Measurements from ENCODE around the gene NCK1. TPM values are rescaled to one million over a fixed set of nuclear protein-coding genes. Genes with fewer than 3 reads are reported as not detected.

Gene NCK1
- total RNA-seq, 2 experiments from 2014 or later = 24.9 to 38.1 TPM

DNA sequence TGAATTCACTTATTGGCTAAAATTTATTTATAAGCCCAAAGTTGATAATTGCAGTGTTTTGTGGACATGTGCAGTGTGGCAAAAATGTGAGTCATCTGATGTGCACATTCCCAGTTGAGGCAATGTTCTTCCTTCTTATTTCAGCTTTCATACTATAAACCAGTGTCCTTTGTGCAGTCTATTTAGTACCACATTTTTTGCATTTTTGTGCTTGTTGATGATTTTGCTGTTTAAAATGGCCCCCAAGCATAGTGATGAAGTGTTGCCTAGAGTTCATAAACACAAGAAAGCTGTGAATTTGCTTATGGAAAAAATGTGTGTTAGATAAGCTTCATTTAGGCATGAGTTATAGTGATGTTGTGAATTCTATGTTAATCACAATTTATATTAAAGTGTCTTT lies 76.3 kb downstream of the NCK1 start:
- Histone ChIP-seq H3K79me2 (ENCODE audit: insufficient read depth, low read depth, low read length) (peaks cover 76% of the 10 kb centered on the region), H4K20me1 (ENCODE audit: insufficient read depth, low read length) (no peaks in the 10 kb centered on the region), H3K4me2 (ENCODE audit: low read length) (no peak overlapping the region), H3K36me3 (ENCODE audit: insufficient read depth, low read length) (peaks cover 48% of the 10 kb centered on the region), H2AFZ (ENCODE audit: low read length) (no peak overlapping the region), H3K9me3 (ENCODE audit: low read length) (peaks cover 16% of the 10 kb centered on the region), H3K4me3 (ENCODE audit: low read depth, low read length, poor library complexity, severe bottlenecking) (no peak overlapping the region), H3K4me1 (ENCODE audit: insufficient read depth, low read length, poor library complexity, severe bottlenecking) (peaks cover 29% of the 10 kb centered on the region), H3K27ac (ENCODE audit: low read depth, low read length, poor library complexity, severe bottlenecking) (no peak overlapping the region), H3K9me2 (ENCODE audit: insufficient read depth, low read length) (no peaks in the 10 kb centered on the region; the same call in 1 of the 2 replicates)
- no TSS peak for BruUV-seq (replicated peaks)
- intact Hi-C loops (cut with micrococcal nuclease; ENCODE audit: unreplicated experiment) = loop anchor here (5.0 kb wide), 1 partner anchor 76 kb away; the partner anchor contains the start of gene NCK1
- DNase-seq (ENCODE audit: low spot score) = no peak
- CTCF ChIA-PET (ENCODE audit: unreplicated experiment) = no interaction called here
- POLR2A ChIA-PET = interaction anchor here (1.0 to 1.6 kb wide), 3 partner anchors 9 to 76 kb away, joined by 3 to 5 read pairs (median 3); partner anchors contain the start of gene NCK1
- no peak for TF ChIP-seq EZH2phosphoT487 (IDR thresholded peaks at IDR 0.05; ENCODE audit: borderline replicate concordance, low read depth, low read length)
- TF ChIP-seq, protein P1, sequence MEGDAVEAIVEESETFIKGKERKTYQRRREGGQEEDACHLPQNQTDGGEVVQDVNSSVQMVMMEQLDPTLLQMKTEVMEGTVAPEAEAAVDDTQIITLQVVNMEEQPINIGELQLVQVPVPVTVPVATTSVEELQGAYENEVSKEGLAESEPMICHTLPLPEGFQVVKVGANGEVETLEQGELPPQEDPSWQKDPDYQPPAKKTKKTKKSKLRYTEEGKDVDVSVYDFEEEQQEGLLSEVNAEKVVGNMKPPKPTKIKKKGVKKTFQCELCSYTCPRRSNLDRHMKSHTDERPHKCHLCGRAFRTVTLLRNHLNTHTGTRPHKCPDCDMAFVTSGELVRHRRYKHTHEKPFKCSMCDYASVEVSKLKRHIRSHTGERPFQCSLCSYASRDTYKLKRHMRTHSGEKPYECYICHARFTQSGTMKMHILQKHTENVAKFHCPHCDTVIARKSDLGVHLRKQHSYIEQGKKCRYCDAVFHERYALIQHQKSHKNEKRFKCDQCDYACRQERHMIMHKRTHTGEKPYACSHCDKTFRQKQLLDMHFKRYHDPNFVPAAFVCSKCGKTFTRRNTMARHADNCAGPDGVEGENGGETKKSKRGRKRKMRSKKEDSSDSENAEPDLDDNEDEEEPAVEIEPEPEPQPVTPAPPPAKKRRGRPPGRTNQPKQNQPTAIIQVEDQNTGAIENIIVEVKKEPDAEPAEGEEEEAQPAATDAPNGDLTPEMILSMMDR (conservative IDR thresholded peaks at IDR 0.05; ENCODE audit: low read length) = no peak

GRCh38 chr3:136939489-136939888 lies 77.5 kb downstream of the NCK1 start:
- Histone ChIP-seq H3K79me2 (ENCODE audit: insufficient read depth, low read depth, low read length) (peaks cover 81% of the 10 kb centered on the region), H3K27ac (ENCODE audit: low read depth, low read length, poor library complexity, severe bottlenecking) (no peak overlapping the region), H3K36me3 (ENCODE audit: insufficient read depth, low read length) (peaks cover 36% of the 10 kb centered on the region), H3K4me2 (ENCODE audit: low read length) (no peak overlapping the region), H3K9me2 (ENCODE audit: insufficient read depth, low read length) (no peaks in the 10 kb centered on the region; the same call in 1 of the 2 replicates), H3K4me3 (ENCODE audit: low read depth, low read length, poor library complexity, severe bottlenecking) (no peak overlapping the region), H3K4me1 (ENCODE audit: insufficient read depth, low read length, poor library complexity, severe bottlenecking) (peaks cover 29% of the 10 kb centered on the region), H2AFZ (ENCODE audit: low read length) (no peak overlapping the region), H3K9me3 (ENCODE audit: low read length) (peaks cover 16% of the 10 kb centered on the region), H4K20me1 (ENCODE audit: insufficient read depth, low read length) (no peaks in the 10 kb centered on the region)
- intact Hi-C loops (cut with micrococcal nuclease; ENCODE audit: unreplicated experiment) = loop anchor here (5.0 kb wide), 1 partner anchor 77 kb away; the partner anchor contains the start of gene NCK1
- BruUV-seq (replicated peaks) = no TSS peak
- DNase-seq (ENCODE audit: low spot score) = no peak
- ChIA-PET POLR2A (interaction anchor here (1.6 kb wide), 1 partner anchor 20 kb away, joined by 3 read pairs; no protein-coding TSS in a partner anchor), CTCF (ENCODE audit: unreplicated experiment) (no interaction called here)
- TF ChIP-seq, protein P1 (conservative IDR thresholded peaks at IDR 0.05; ENCODE audit: low read length) = no peak
- no peak for TF ChIP-seq EZH2phosphoT487 (IDR thresholded peaks at IDR 0.05; ENCODE audit: borderline replicate concordance, low read depth, low read length)

DNA sequence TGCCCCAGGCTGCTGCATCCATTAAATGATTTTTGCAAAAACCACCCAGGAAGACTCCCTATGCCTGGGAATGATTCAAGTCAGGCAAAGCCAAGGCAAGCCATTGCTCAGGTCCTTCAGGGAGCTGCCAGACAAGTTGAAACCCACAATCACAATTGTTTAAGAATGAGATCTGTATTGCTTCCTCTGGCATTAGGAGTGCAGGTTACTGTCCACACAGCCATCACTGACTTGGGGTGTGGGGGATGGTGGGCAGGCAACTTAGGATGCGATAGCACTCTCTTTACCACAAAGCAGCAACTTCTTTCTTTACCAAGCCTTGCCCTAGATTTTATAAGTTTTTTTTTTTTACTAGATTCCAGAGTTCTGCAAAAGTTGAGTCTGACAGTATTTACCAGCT lies 80.8 kb downstream of the NCK1 start:
- no peaks in the 10 kb centered on the region; the same call in 1 of the 2 replicates for H3K9me2 ChIP-seq (ENCODE audit: insufficient read depth, low read length)
- ChIA-PET CTCF (ENCODE audit: unreplicated experiment) (no interaction called here), POLR2A (interaction anchor here (0.5 to 1.6 kb wide), 2 partner anchors 17 to 552 kb away, joined by 5 to 6 read pairs; no protein-coding TSS in a partner anchor)
- no peak overlapping the region for H3K4me3 ChIP-seq (ENCODE audit: low read depth, low read length, poor library complexity, severe bottlenecking)
- no peak overlapping the region for H3K4me2 ChIP-seq (ENCODE audit: low read length)
- H3K9me3 ChIP-seq (ENCODE audit: low read length) = no peaks in the 10 kb centered on the region
- intact Hi-C loops (cut with micrococcal nuclease; ENCODE audit: unreplicated experiment) = no loop called here
- H2AFZ ChIP-seq (ENCODE audit: low read length) = no peak overlapping the region
- peaks cover 22% of the 10 kb centered on the region for H3K36me3 ChIP-seq (ENCODE audit: insufficient read depth, low read length)
- no TSS peak for BruUV-seq (replicated peaks)
- no peaks in the 10 kb centered on the region for H4K20me1 ChIP-seq (ENCODE audit: insufficient read depth, low read length)
- H3K27ac ChIP-seq (ENCODE audit: low read depth, low read length, poor library complexity, severe bottlenecking) = no peak overlapping the region
- no peak for DNase-seq (ENCODE audit: low spot score)
- no peak for TF ChIP-seq EZH2phosphoT487 (IDR thresholded peaks at IDR 0.05; ENCODE audit: borderline replicate concordance, low read depth, low read length)
- TF ChIP-seq, protein P1 (conservative IDR thresholded peaks at IDR 0.05; ENCODE audit: low read length) = no peak
- H3K4me1 ChIP-seq (ENCODE audit: insufficient read depth, low read length, poor library complexity, severe bottlenecking) = peaks cover 34% of the 10 kb centered on the region
- H3K79me2 ChIP-seq (ENCODE audit: insufficient read depth, low read depth, low read length) = peaks cover 59% of the 10 kb centered on the region

Data from OCI-LY7 (cell line).